ENCODE data around the gene C1QL1. TPM values are rescaled to one million over a fixed set of nuclear protein-coding genes. Genes with fewer than 3 reads are reported as not detected.

The C1QL1 gene
- total RNA-seq, 1 donor from 2014 or later: 1.6 TPM

DNA sequence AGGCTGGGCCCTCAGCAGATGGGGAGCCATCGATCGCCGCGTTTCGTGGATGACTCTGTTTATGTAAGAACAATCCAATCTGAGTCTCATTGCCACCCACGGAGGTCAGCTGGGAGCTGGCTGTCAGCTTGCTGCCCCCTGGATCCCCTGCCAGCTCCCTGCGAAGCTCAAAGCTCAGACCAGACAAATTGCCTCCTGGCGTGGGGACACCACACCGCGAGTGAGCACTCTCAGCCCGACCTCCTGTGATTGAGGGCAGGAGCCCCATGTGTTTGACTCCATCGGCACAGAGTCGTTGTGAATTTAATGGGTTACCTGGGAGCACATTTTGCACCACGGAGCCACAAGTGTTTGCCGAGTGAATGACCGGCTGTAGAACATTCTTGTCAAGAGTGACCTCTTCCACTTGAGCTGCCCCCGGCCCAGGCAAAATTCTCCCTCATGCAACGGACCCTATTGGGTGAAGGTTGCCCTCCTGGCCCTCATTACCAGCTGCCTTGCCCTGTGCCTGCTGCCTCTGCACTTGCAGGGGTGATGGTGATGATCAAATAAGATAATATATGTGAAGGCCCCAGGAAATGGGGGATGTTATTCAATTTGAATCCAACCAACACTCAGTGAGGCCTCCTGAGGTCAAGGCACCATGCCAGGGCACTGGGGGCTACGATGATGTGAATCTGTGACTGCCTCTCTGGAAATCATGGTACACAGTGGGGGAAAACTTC lies 45.2 kb downstream of the C1QL1 start:
- Mint-ChIP-seq H3K27me3 (ENCODE audit: low read depth) (no peaks in the 10 kb centered on the region), H3K4me1 (ENCODE audit: low read depth) (peaks cover 10% of the 10 kb centered on the region), H3K9me3 (ENCODE audit: low read depth) (no peaks in the 10 kb centered on the region), H3K36me3 (ENCODE audit: low read depth) (no peaks in the 10 kb centered on the region), H3K4me3 (ENCODE audit: unreplicated experiment) (no peak overlapping the region), H3K27ac (ENCODE audit: unreplicated experiment) (no peak overlapping the region)
- TF ChIP-seq, protein P1, sequence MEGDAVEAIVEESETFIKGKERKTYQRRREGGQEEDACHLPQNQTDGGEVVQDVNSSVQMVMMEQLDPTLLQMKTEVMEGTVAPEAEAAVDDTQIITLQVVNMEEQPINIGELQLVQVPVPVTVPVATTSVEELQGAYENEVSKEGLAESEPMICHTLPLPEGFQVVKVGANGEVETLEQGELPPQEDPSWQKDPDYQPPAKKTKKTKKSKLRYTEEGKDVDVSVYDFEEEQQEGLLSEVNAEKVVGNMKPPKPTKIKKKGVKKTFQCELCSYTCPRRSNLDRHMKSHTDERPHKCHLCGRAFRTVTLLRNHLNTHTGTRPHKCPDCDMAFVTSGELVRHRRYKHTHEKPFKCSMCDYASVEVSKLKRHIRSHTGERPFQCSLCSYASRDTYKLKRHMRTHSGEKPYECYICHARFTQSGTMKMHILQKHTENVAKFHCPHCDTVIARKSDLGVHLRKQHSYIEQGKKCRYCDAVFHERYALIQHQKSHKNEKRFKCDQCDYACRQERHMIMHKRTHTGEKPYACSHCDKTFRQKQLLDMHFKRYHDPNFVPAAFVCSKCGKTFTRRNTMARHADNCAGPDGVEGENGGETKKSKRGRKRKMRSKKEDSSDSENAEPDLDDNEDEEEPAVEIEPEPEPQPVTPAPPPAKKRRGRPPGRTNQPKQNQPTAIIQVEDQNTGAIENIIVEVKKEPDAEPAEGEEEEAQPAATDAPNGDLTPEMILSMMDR (IDR thresholded peaks at IDR 0.05): no peak
- peak; percentile 69 for DNase-seq (ENCODE audit: low spot score)

DNA sequence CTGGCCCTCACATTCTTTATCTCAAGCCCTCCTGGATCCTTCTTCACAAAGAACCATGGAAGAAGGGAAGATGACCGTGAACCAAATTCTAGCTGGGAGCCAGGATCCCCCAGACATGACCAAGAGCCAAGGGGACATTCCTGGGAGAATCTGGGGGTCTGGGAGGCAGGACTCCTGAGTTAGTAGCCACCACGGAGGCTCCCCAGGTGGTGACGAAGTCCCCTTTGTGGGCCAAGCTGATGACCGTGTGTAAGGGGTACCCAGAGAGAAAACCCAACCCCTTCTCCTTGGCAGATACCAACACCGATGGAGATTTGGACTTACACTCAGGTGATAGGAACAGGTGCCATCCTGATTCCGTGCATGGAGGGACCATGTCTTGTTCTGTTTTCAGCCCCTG lies 46.0 kb downstream of the C1QL1 start:
- Mint-ChIP-seq H3K27ac (ENCODE audit: unreplicated experiment) (no peak overlapping the region), H3K4me1 (ENCODE audit: low read depth) (peaks cover 17% of the 10 kb centered on the region), H3K36me3 (ENCODE audit: low read depth) (no peaks in the 10 kb centered on the region), H3K9me3 (ENCODE audit: low read depth) (no peaks in the 10 kb centered on the region), H3K4me3 (ENCODE audit: unreplicated experiment) (no peak overlapping the region), H3K27me3 (ENCODE audit: low read depth) (no peaks in the 10 kb centered on the region)
- no peak for DNase-seq (ENCODE audit: low spot score)
- TF ChIP-seq, protein P1 (IDR thresholded peaks at IDR 0.05): no peak

DNA sequence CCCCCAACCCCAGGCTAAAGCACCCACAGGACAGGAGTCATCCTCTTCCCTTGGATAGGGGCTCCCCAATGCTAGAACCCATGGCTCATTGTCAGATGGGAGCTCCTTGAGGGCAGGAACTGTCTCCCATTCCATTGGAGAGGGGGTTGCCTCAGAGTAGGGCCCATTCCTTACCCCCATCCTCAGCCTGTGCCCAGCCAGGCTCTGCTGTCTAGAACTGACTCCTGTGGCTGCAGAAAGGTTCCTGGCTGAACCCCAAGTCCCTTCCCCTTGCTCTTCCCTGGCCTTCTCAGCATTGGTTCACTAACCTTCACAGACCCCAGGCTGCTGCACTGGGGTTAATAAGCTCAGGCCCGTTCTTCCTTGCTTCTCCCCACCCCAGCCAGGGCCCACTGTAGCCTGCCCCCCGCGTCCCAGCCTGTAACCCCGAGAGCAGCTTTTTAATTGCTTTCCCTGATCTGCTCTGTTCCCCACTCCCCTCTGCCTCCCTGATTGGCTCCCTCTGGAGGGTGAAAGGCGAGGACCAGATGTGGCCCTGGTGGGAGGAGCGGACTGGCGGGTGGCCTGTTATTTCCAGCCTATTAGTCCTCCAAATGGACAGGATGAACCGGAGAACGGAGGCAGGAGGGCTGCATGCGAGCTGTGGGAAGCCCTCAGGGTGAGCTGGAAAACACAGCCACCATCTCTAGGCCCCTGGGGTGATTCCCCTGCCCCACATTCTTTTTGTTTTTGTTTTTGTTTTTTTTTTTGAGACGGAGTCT lies 46.8 kb downstream of the C1QL1 start:
- DNase-seq (ENCODE audit: low spot score): peak; percentile 41
- Mint-ChIP-seq H3K4me1 (ENCODE audit: low read depth) (peaks cover 25% of the 10 kb centered on the region), H3K4me3 (ENCODE audit: unreplicated experiment) (no peak overlapping the region), H3K9me3 (ENCODE audit: low read depth) (no peaks in the 10 kb centered on the region), H3K27me3 (ENCODE audit: low read depth) (no peaks in the 10 kb centered on the region), H3K27ac (ENCODE audit: unreplicated experiment) (no peak overlapping the region), H3K36me3 (ENCODE audit: low read depth) (no peaks in the 10 kb centered on the region)
- TF ChIP-seq, protein P1 (IDR thresholded peaks at IDR 0.05): no peak

DNA sequence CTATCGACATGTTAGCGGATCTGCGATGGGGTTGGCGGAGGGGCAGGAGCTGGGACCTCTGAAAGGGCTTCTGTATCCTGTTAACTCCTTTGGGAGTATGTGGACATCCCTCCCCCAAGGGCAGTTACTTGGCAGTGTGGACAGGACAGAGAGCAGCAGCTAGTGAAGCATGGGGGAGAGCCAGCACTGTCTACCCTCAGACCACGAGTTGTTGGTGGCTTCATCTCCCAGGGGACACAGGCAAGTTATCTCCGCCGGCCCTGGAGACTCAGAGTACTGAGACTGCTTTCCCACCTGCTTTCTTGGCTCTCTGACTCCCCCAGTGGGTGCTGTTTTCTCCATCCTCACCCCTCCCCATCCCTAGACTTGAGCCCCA lies 47.5 kb downstream of the C1QL1 start:
- H3K27ac Mint-ChIP-seq (ENCODE audit: unreplicated experiment): no peak overlapping the region
- TF ChIP-seq, protein P1 (IDR thresholded peaks at IDR 0.05): no peak
- H3K27me3 Mint-ChIP-seq (ENCODE audit: low read depth): no peaks in the 10 kb centered on the region
- H3K4me1 Mint-ChIP-seq (ENCODE audit: low read depth): peaks cover 32% of the 10 kb centered on the region
- no peaks in the 10 kb centered on the region for H3K9me3 Mint-ChIP-seq (ENCODE audit: low read depth)
- H3K36me3 Mint-ChIP-seq (ENCODE audit: low read depth): no peaks in the 10 kb centered on the region
- peak; percentile 53 for DNase-seq (ENCODE audit: low spot score)
- H3K4me3 Mint-ChIP-seq (ENCODE audit: unreplicated experiment): no peak overlapping the region

DNA sequence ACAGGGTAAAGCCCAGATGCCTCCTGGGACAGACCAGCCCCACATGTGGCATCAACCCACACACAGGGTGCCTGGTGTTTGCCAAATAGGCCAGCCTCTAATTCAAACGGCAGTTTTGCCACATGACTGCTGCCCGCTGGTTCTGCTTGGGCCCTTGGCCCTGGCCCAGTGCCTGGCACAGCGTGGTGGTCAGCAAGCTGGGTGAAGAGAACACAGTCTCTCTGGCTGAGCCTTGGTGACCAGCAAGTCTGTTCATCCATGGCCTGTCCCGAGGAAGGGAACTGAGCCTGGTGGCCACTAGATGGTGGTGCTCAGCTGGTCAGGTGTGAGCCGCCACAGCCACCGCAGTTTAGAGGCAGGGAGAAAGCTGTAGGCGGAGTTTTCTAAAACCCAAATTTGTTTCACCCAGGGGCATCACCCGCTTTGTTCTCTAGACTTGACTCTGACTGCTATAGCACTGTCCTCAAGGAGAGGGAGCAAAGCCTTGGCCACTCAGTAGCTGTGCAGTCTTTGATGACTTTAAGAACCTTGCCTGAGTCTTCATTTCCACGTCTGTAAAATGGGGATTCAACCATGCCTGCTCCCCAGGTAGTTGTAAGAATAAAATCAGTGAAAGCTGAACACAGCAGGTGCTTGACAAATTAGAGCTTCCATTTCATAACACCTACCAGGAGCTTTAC lies 48.1 kb downstream of the C1QL1 start:
- Mint-ChIP-seq H3K4me3 (ENCODE audit: unreplicated experiment) (no peak overlapping the region), H3K4me1 (ENCODE audit: low read depth) (peaks cover 33% of the 10 kb centered on the region), H3K27me3 (ENCODE audit: low read depth) (no peaks in the 10 kb centered on the region), H3K36me3 (ENCODE audit: low read depth) (no peaks in the 10 kb centered on the region), H3K9me3 (ENCODE audit: low read depth) (no peaks in the 10 kb centered on the region), H3K27ac (ENCODE audit: unreplicated experiment) (no peak overlapping the region)
- peak; percentile 85 for DNase-seq (ENCODE audit: low spot score)
- TF ChIP-seq, protein P1 (IDR thresholded peaks at IDR 0.05): peak; percentile 91
